ENCODE data around the gene CCR6. TPM values are rescaled to one million over a fixed set of nuclear protein-coding genes. Genes with fewer than 3 reads are reported as not detected.
A peak's percentile ranks its signal among the peaks of the same experiment; 100 is the strongest.

The CCR6 gene
- total RNA-seq, 4 donors from 2014 or later: not detected

GRCh38 chr6:167113935-167114910, 8.7 kb upstream of the CCR6 start:
- peaks cover 0 to 10% of the 10 kb centered on the region in 2 donors for H3K27me3 ChIP-seq
- no peaks in the 10 kb centered on the region for H3K36me3 ChIP-seq
- TF ChIP-seq EP300 (IDR thresholded peaks at IDR 0.05) (no peak), POLR2A (IDR thresholded peaks at IDR 0.05) (no peak), CTCF (IDR thresholded peaks at IDR 0.05) (no peak)
- H3K9me3 ChIP-seq: no peaks in the 10 kb centered on the region
- WGBS, 2 donors: 71 to 75% methylated on average over 24 to 25 of the region's 25 CpGs
- DNase-seq (ENCODE audit: low spot score in 2 of 2): no peak
- no peak overlapping the region for H3K4me3 ChIP-seq
- peaks cover 0 to 5% (median 0%) of the 10 kb centered on the region in 4 donors for H3K4me1 ChIP-seq
- H3K27ac ChIP-seq: peak overlapping the region in 1 of 4 donors; percentile 72

GRCh38 chr6:167115054-167115453, 7.8 kb upstream of the CCR6 start:
- Histone ChIP-seq H3K27me3 (peaks cover 0 to 10% of the 10 kb centered on the region in 2 donors), H3K9me3 (no peaks in the 10 kb centered on the region), H3K27ac (no peak overlapping the region), H3K36me3 (no peaks in the 10 kb centered on the region), H3K4me1 (peaks cover 0 to 5% (median 0%) of the 10 kb centered on the region in 4 donors), H3K4me3 (no peak overlapping the region)
- no peak for DNase-seq (ENCODE audit: low spot score in 2 of 2)
- whole genome bisulfite sequencing, 2 donors: 80 to 81% methylated on average over 10 of the region's 10 CpGs
- TF ChIP-seq POLR2A (IDR thresholded peaks at IDR 0.05) (no peak), CTCF (IDR thresholded peaks at IDR 0.05) (no peak), EP300 (IDR thresholded peaks at IDR 0.05) (no peak)

GRCh38 chr6:167116109-167116837, 6.6 kb upstream of the CCR6 start:
- DNase-seq (ENCODE audit: low spot score in 2 of 2): peak in 1 of 2 donors; percentile 9
- peaks cover 0 to 10% of the 10 kb centered on the region in 2 donors for H3K27me3 ChIP-seq
- H3K9me3 ChIP-seq: no peaks in the 10 kb centered on the region
- TF ChIP-seq EP300 (IDR thresholded peaks at IDR 0.05): no peak
- TF ChIP-seq POLR2A (IDR thresholded peaks at IDR 0.05): no peak
- TF ChIP-seq CTCF (IDR thresholded peaks at IDR 0.05): no peak
- H3K4me3 ChIP-seq: no peak overlapping the region
- H3K27ac ChIP-seq: no peak overlapping the region
- 49 to 51% methylated on average over 25 of the region's 25 CpGs for WGBS, 2 donors
- no peaks in the 10 kb centered on the region for H3K36me3 ChIP-seq
- H3K4me1 ChIP-seq: peaks cover 0 to 12% (median 0%) of the 10 kb centered on the region in 4 donors

GRCh38 chr6:167116838-167117228, 6.1 kb upstream of the CCR6 start:
- Histone ChIP-seq H3K9me3 (no peaks in the 10 kb centered on the region), H3K27ac (no peak overlapping the region), H3K4me3 (no peak overlapping the region), H3K27me3 (peaks cover 0 to 10% of the 10 kb centered on the region in 2 donors), H3K4me1 (peaks cover 0 to 12% (median 0%) of the 10 kb centered on the region in 4 donors), H3K36me3 (no peaks in the 10 kb centered on the region)
- 68 to 71% methylated on average over 14 of the region's 14 CpGs for WGBS, 2 donors
- TF ChIP-seq POLR2A (IDR thresholded peaks at IDR 0.05) (no peak), EP300 (IDR thresholded peaks at IDR 0.05) (no peak), CTCF (IDR thresholded peaks at IDR 0.05) (no peak)
- DNase-seq (ENCODE audit: low spot score in 2 of 2): no peak

All from tibial nerve (tissue), 4 donors.